Naive B cell (primary cell): ENCODE results near the gene ROBO3. TPM values are rescaled to one million over a fixed set of nuclear protein-coding genes. Genes with fewer than 3 reads are reported as not detected.

Experiments used
- polyA plus RNA-seq, 6 donors: library from polyadenylated mRNA; unstranded; fragments of 300-500 nt; fragmentation: Illumina TruSeq; gene quantifications; one replicate each; pipeline ENCODE4 v1.2.3, GENCODE V29; 2021; ENCODE audit warnings: low read depth in 6 of 6

ROBO3 gene
- polyA plus RNA-seq, 6 donors from 2014 or later = 0.21 to 2.0 (median 0.69) TPM; not detected in 2

Other genes with a start within 250 kb of the ROBO3 start
- 10 to 100 TPM; 18.4 to 37.3 (median 26.6) TPM for gene TBRG1, start 242.6 kb upstream of the ROBO3 start, polyA plus RNA-seq
- 1 to 10 TPM; 2.4 to 3.9 (median 3.2) TPM for gene SIAE, start 191.7 kb upstream of the ROBO3 start, polyA plus RNA-seq
- gene SPA17, start 191.5 kb upstream of the ROBO3 start, polyA plus RNA-seq = 1 to 10 TPM in 5 of 6 donors, under 1 TPM in 1; 0.70 to 3.1 (median 1.7) TPM
- gene NRGN, start 125.5 kb upstream of the ROBO3 start, polyA plus RNA-seq = 1 to 10 TPM; 1.3 to 8.3 (median 6.0) TPM
- gene VSIG2, start 113.2 kb upstream of the ROBO3 start, polyA plus RNA-seq = under 1 TPM in 1 of 6 donors, not detected in 5; 0.29 TPM
- 10 to 100 TPM; 13.6 to 25.3 (median 19.1) TPM for gene ESAM, start 103.1 kb upstream of the ROBO3 start, polyA plus RNA-seq
- 1 to 10 TPM in 5 of 6 donors, not detected in 1; 2.5 to 8.1 (median 3.4) TPM for gene MSANTD2, start 65.0 kb upstream of the ROBO3 start, polyA plus RNA-seq
- not detected for gene ROBO4, start 32.4 kb downstream of the ROBO3 start, polyA plus RNA-seq
- not detected for gene HEPN1, start 53.8 kb downstream of the ROBO3 start, polyA plus RNA-seq
- gene HEPACAM, start 70.6 kb downstream of the ROBO3 start, polyA plus RNA-seq = not detected
- 1 to 10 TPM in 1 of 6 donors, under 1 TPM in 4, not detected in 1; 0.33 to 1.5 (median 0.72) TPM for gene CCDC15, start 88.8 kb downstream of the ROBO3 start, polyA plus RNA-seq
- 1 to 10 TPM in 4 of 6 donors, under 1 TPM in 2; 0.48 to 2.4 (median 1.8) TPM for gene SLC37A2, start 197.9 kb downstream of the ROBO3 start, polyA plus RNA-seq
- gene TMEM218, start 246.2 kb downstream of the ROBO3 start, polyA plus RNA-seq = 10 to 100 TPM; 30.4 to 53.0 (median 36.7) TPM